Trophoblast cell (in vitro differentiated cells and primary cell): ENCODE data around the gene CHCHD6.

Experiments used
- DNase-seq, 2 donors: peaks; one replicate each; pipeline ENCODE4 v3.0.0-alpha.2; 2016
- H2AFZ ChIP-seq: 2 replicates; pipeline ENCODE4 v1.6.1; 2013; ENCODE audit warnings: low read length, moderate library complexity, mild to moderate bottlenecking; ENCODE audit not compliant: insufficient read depth, poor library complexity
- H2AK5ac ChIP-seq: 2 replicates; pipeline ENCODE4 v1.6.1; 2013; ENCODE audit warnings: mild to moderate bottlenecking, low read length
- H2BK120ac ChIP-seq: 2 replicates; pipeline ENCODE4 v1.6.1; 2013; ENCODE audit warnings: low read length, mild to moderate bottlenecking, moderate library complexity; ENCODE audit not compliant: insufficient read depth, poor library complexity
- H2BK12ac ChIP-seq: 2 replicates; pipeline ENCODE4 v1.6.1; 2013; ENCODE audit warnings: mild to moderate bottlenecking, low read length, moderate library complexity
- H2BK5ac ChIP-seq: 2 replicates; pipeline ENCODE4 v1.6.1; 2013; ENCODE audit warnings: low read length, low read depth, moderate library complexity, mild to moderate bottlenecking; ENCODE audit not compliant: poor library complexity
- H3K14ac ChIP-seq: 2 replicates; pipeline ENCODE4 v1.6.1; 2013; ENCODE audit warnings: mild to moderate bottlenecking, low read length
- H3K18ac ChIP-seq: 2 replicates; pipeline ENCODE4 v1.6.1; 2013; ENCODE audit warnings: mild to moderate bottlenecking, low read length
- H3K23ac ChIP-seq: 2 replicates; pipeline ENCODE4 v1.6.1; 2013; ENCODE audit warnings: low read length
- H3K27ac ChIP-seq: 2 replicates; pipeline ENCODE4 v1.5.1; 2013; ENCODE audit warnings: low read depth, mild to moderate bottlenecking, inconsistent platforms, low read length, moderate library complexity
- H3K27me3 ChIP-seq: 2 replicates; pipeline ENCODE4 v1.6.1; 2013; ENCODE audit warnings: inconsistent platforms, mild to moderate bottlenecking, low read length, moderate library complexity; ENCODE audit not compliant: insufficient read depth
- H3K36me3 ChIP-seq, 2 experiments: 1 replicate in 1 of 2; 2 replicates in 1 of 2; pipeline ENCODE4 v1.6.1; 2013; ENCODE audit warnings: low read length in 2 of 2, mild to moderate bottlenecking in 2 of 2, moderate library complexity in 1 of 2; ENCODE audit not compliant: insufficient read depth in 2 of 2, control insufficient read depth in 1 of 2
- H3K4ac ChIP-seq: 2 replicates; pipeline ENCODE4 v1.6.1; 2013; ENCODE audit warnings: low read depth, mild to moderate bottlenecking, low read length, moderate library complexity
- H3K4me1 ChIP-seq, 2 experiments: 1 replicate in 1 of 2; 2 replicates in 1 of 2; pipeline ENCODE4 v1.6.1; 2013; ENCODE audit warnings: low read length in 2 of 2, mild to moderate bottlenecking in 2 of 2, moderate library complexity in 1 of 2; ENCODE audit not compliant: insufficient read depth in 2 of 2, control insufficient read depth in 1 of 2
- H3K4me2 ChIP-seq: 2 replicates; pipeline ENCODE4 v1.6.1; 2013; ENCODE audit warnings: inconsistent platforms, mild to moderate bottlenecking, low read length, moderate library complexity
- H3K4me3 ChIP-seq: 2 replicates; pipeline ENCODE4 v1.5.1; 2013; ENCODE audit warnings: mild to moderate bottlenecking, low read depth, low read length, inconsistent platforms
- H3K79me1 ChIP-seq: one replicate; pipeline ENCODE4 v1.6.1; 2013; ENCODE audit warnings: low read length
- H3K79me2 ChIP-seq: 2 replicates; pipeline ENCODE4 v1.6.1; 2013; ENCODE audit warnings: low read length, mild to moderate bottlenecking; ENCODE audit not compliant: control insufficient read depth, insufficient read depth, poor library complexity
- H3K9ac ChIP-seq: 2 replicates; pipeline ENCODE4 v1.6.1; 2013; ENCODE audit warnings: mild to moderate bottlenecking, low read length
- H3K9me3 ChIP-seq: 2 replicates; pipeline ENCODE4 v1.6.1; 2013; ENCODE audit warnings: low read depth, mild to moderate bottlenecking, control low read depth, inconsistent platforms, low read length; ENCODE audit not compliant: insufficient read depth
- H4K12ac ChIP-seq: 2 replicates; pipeline ENCODE4 v1.6.1; 2013; ENCODE audit warnings: low read depth, mild to moderate bottlenecking, low read length, moderate library complexity
- H4K8ac ChIP-seq: 2 replicates; pipeline ENCODE4 v1.6.1; 2013; ENCODE audit warnings: low read depth, mild to moderate bottlenecking, low read length, moderate library complexity
- H4K91ac ChIP-seq: one replicate; pipeline ENCODE4 v1.6.1; 2013; ENCODE audit warnings: low read depth, mild to moderate bottlenecking, low read length, moderate library complexity
- WGBS: extraction: QIAGEN DNeasy Blood & Tissue Kit; methylation state at CpG from one replicate; pipeline ENCODE4 v1.1.7; 2013; ENCODE audit warnings: missing lambda C conversion rate; ENCODE audit not compliant: insufficient read length, insufficient coverage; ENCODE audit errors: extremely low coverage; 5-methylcytosine and 5-hydroxymethylcytosine counted together

The CHCHD6 gene

GRCh38 chr3:126746395-126747177 is 42.5 kb downstream of the CHCHD6 start:
- no peak overlapping the region for H3K18ac ChIP-seq
- no peak overlapping the region for H2BK120ac ChIP-seq
- no peak overlapping the region for H3K4me2 ChIP-seq
- no peak overlapping the region for H2BK12ac ChIP-seq
- H3K79me2 ChIP-seq, result no peaks in the 10 kb centered on the region
- no peak overlapping the region for H4K12ac ChIP-seq
- H4K91ac ChIP-seq, result no peak overlapping the region
- H4K8ac ChIP-seq, result no peak overlapping the region
- no peak overlapping the region for H2BK5ac ChIP-seq
- no peaks in the 10 kb centered on the region for H3K36me3 ChIP-seq
- peak; percentile 29 to 74 for DNase-seq
- no peaks in the 10 kb centered on the region for H3K27me3 ChIP-seq
- H3K9ac ChIP-seq, result no peak overlapping the region
- no peaks in the 10 kb centered on the region for H3K79me1 ChIP-seq
- no peak overlapping the region for H3K4ac ChIP-seq
- no peak overlapping the region for H3K27ac ChIP-seq
- peaks cover 5 to 9% of the 10 kb centered on the region in 2 experiments for H3K4me1 ChIP-seq
- no CpG with 5 or more reads among the region's 18 CpGs for WGBS
- H2AFZ ChIP-seq, result no peak overlapping the region
- no peak overlapping the region for H3K14ac ChIP-seq
- H3K4me3 ChIP-seq, result no peak overlapping the region
- no peak overlapping the region for H3K23ac ChIP-seq
- H2AK5ac ChIP-seq, result no peak overlapping the region
- H3K9me3 ChIP-seq, result no peaks in the 10 kb centered on the region

GRCh38 chr3:126747768-126748167 is 43.7 kb downstream of the CHCHD6 start:
- no peak overlapping the region for H3K9ac ChIP-seq
- H3K4me1 ChIP-seq, result peaks cover 8 to 19% of the 10 kb centered on the region in 2 experiments
- H2BK120ac ChIP-seq, result no peak overlapping the region
- no peaks in the 10 kb centered on the region for H3K27me3 ChIP-seq
- H4K12ac ChIP-seq, result no peak overlapping the region
- H3K4me3 ChIP-seq, result no peak overlapping the region
- H3K27ac ChIP-seq, result no peak overlapping the region
- H2BK5ac ChIP-seq, result no peak overlapping the region
- H2AK5ac ChIP-seq, result no peak overlapping the region
- DNase-seq, result no peak
- no CpG with 5 or more reads among the region's 6 CpGs for WGBS
- H2AFZ ChIP-seq, result no peak overlapping the region
- H3K9me3 ChIP-seq, result no peaks in the 10 kb centered on the region
- H4K8ac ChIP-seq, result no peak overlapping the region
- no peak overlapping the region for H3K14ac ChIP-seq
- no peaks in the 10 kb centered on the region for H3K79me1 ChIP-seq
- H4K91ac ChIP-seq, result no peak overlapping the region
- H3K36me3 ChIP-seq, result no peaks in the 10 kb centered on the region
- H3K4ac ChIP-seq, result no peak overlapping the region
- no peaks in the 10 kb centered on the region for H3K79me2 ChIP-seq
- H3K23ac ChIP-seq, result no peak overlapping the region
- no peak overlapping the region for H2BK12ac ChIP-seq
- H3K4me2 ChIP-seq, result no peak overlapping the region
- no peak overlapping the region for H3K18ac ChIP-seq

GRCh38 chr3:126748701-126749546 is 44.9 kb downstream of the CHCHD6 start:
- no peak overlapping the region for H3K14ac ChIP-seq
- no peak overlapping the region for H2AK5ac ChIP-seq
- H3K9me3 ChIP-seq, result no peaks in the 10 kb centered on the region
- no peak overlapping the region for H3K4me3 ChIP-seq
- no CpG with 5 or more reads among the region's 5 CpGs for WGBS
- no peaks in the 10 kb centered on the region for H3K36me3 ChIP-seq
- no peak overlapping the region for H4K12ac ChIP-seq
- no peak overlapping the region for H3K4ac ChIP-seq
- H4K91ac ChIP-seq, result no peak overlapping the region
- H3K27ac ChIP-seq, result no peak overlapping the region
- H3K4me2 ChIP-seq, result no peak overlapping the region
- no peak overlapping the region for H2BK5ac ChIP-seq
- DNase-seq, result no peak
- no peaks in the 10 kb centered on the region for H3K27me3 ChIP-seq
- no peak overlapping the region for H4K8ac ChIP-seq
- H3K23ac ChIP-seq, result no peak overlapping the region
- H3K9ac ChIP-seq, result no peak overlapping the region
- no peak overlapping the region for H2BK120ac ChIP-seq
- H2BK12ac ChIP-seq, result no peak overlapping the region
- H2AFZ ChIP-seq, result no peak overlapping the region
- H3K79me2 ChIP-seq, result no peaks in the 10 kb centered on the region
- H3K4me1 ChIP-seq, result peaks cover 19 to 29% of the 10 kb centered on the region in 2 experiments
- H3K79me1 ChIP-seq, result peaks cover 3% of the 10 kb centered on the region
- no peak overlapping the region for H3K18ac ChIP-seq

GRCh38 chr3:126749547-126749875 is 45.5 kb downstream of the CHCHD6 start:
- Histone ChIP-seq H3K27ac (no peak overlapping the region), H2BK12ac (no peak overlapping the region), H3K36me3 (no peaks in the 10 kb centered on the region), H2AK5ac (no peak overlapping the region), H3K18ac (no peak overlapping the region), H3K4me3 (no peak overlapping the region), H3K27me3 (no peaks in the 10 kb centered on the region), H2AFZ (no peak overlapping the region), H4K12ac (no peak overlapping the region), H3K79me2 (no peaks in the 10 kb centered on the region), H2BK120ac (no peak overlapping the region), H4K8ac (no peak overlapping the region), H2BK5ac (no peak overlapping the region), H3K4ac (no peak overlapping the region), H3K4me1 (peaks cover 19 to 29% of the 10 kb centered on the region in 2 experiments), H3K23ac (no peak overlapping the region), H3K4me2 (no peak overlapping the region), H3K9me3 (no peaks in the 10 kb centered on the region), H3K14ac (no peak overlapping the region), H4K91ac (no peak overlapping the region), H3K9ac (no peak overlapping the region), H3K79me1 (peaks cover 3% of the 10 kb centered on the region)
- no CpG with 5 or more reads among the region's 3 CpGs for WGBS
- no peak for DNase-seq
